AG09309 (cell line): ENCODE data around the gene ADSS2.

Experiments
- DNase-seq: peaks from one replicate; pipeline ENCODE4 v3.0.0-alpha.2; 2010; ENCODE audit warnings: low read depth
- H3K4me3 ChIP-seq: 2 replicates; pipeline ENCODE4 v1.5.1; 2011; ENCODE audit warnings: mild to moderate bottlenecking, low read depth, low read length, moderate library complexity; ENCODE audit not compliant: control insufficient read depth
- TF ChIP-seq, protein P1 (sequence below): IDR thresholded peaks from 2 replicates; pipeline ENCODE4 v1.5.1; 2011; ENCODE audit warnings: mild to moderate bottlenecking, low read depth, low read length, inconsistent platforms; ENCODE audit not compliant: insufficient read depth, control insufficient read depth; ENCODE audit errors: missing control alignments

ADSS2 gene

DNA sequence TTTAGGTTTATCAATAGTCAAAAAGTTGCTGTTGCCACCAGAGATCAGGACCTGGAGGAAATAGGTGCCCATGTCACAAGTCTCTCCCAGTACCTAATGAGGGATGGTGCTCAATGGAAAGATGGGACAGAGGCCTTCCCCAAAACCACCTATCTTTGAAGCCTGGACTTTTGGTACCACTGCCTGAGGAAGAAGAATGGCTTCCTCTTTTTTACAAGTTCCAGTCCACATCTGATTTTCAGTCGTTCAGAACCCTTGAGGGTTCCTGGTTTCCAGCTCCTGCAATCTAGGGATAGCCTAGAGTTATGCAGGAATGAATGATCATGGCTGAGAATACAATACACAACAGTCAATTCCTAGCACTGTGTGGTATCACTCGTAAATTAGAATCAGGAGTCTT, 15.0 kb upstream of the ADSS2 start:
- TF ChIP-seq, protein P1, sequence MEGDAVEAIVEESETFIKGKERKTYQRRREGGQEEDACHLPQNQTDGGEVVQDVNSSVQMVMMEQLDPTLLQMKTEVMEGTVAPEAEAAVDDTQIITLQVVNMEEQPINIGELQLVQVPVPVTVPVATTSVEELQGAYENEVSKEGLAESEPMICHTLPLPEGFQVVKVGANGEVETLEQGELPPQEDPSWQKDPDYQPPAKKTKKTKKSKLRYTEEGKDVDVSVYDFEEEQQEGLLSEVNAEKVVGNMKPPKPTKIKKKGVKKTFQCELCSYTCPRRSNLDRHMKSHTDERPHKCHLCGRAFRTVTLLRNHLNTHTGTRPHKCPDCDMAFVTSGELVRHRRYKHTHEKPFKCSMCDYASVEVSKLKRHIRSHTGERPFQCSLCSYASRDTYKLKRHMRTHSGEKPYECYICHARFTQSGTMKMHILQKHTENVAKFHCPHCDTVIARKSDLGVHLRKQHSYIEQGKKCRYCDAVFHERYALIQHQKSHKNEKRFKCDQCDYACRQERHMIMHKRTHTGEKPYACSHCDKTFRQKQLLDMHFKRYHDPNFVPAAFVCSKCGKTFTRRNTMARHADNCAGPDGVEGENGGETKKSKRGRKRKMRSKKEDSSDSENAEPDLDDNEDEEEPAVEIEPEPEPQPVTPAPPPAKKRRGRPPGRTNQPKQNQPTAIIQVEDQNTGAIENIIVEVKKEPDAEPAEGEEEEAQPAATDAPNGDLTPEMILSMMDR: no peak
- no peak for DNase-seq

DNA sequence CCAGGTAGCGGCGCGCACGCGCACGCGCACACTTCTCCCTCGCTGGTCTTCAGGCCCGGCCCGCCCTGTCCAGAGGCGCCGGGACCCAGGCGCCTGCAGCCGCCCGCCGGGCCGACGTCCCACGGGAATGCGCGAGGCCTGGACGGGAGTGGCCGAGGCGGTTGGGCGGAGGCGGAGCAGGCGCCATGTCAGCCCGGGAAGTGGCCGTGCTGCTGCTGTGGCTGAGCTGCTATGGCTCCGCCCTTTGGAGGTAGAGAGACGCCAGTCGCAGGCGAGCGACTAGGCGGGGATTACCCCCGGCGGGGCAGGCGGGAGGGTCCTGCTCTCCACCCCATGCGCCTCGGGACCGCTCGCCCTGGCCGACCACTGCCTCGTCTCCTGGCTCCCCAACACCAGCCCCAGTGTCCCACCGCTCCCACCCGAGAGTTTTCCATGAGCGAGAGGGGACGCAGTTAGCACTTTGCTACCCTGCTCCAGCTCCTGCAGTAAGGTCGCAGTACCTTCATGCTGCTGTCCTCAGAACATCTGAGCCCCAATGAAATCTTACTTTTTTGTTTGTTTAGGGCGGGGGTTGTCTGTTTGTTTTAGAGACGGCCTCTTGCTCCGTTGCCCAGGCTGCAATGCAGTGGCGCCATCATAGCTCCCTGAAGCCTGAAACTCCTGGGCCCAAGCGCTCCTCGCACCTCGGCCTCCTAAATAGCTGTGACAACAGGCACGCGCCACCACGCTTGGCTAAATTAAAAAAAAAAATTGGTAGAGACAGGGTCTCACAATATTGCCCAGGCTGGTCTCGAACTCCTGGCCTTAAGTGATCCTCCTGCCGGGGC, 9.7 kb upstream of the ADSS2 start, which contains the start of gene CATSPERE:
CATSPERE (plus strand) TSS at position 29 of the 827 bp plus-strand sequence; CDS start at position 186, 157 bp downstream.
- TF ChIP-seq, protein P1: no peak
- peak; percentile 31 for DNase-seq
- peak within 1 kb of the TSS; percentile 44 for H3K4me3 ChIP-seq

More for the DNA sequence above, 15.0 kb upstream of the ADSS2 start:
- H3K4me3 ChIP-seq: no peak overlapping the region

DNA sequence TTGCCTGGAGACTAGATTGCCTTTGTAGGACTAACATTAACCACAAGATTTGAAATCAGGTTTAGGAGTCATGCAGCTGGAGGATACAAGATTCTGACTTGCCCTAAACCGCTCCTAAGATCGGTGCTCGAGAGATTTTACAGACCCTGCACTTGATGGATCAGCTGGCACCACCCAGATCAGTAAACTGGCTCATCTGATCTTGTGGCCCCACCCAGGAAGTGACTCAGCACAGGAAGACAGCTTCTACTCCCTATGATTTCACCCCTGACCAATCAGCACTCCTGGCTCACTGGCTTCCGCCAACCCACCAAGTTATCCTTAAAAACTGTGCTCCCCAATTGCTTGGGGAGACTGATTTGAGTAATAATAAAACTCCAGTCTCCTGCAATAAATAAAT, 8.5 kb upstream of the ADSS2 start:
- DNase-seq: no peak
- TF ChIP-seq, protein P1: no peak

DNA sequence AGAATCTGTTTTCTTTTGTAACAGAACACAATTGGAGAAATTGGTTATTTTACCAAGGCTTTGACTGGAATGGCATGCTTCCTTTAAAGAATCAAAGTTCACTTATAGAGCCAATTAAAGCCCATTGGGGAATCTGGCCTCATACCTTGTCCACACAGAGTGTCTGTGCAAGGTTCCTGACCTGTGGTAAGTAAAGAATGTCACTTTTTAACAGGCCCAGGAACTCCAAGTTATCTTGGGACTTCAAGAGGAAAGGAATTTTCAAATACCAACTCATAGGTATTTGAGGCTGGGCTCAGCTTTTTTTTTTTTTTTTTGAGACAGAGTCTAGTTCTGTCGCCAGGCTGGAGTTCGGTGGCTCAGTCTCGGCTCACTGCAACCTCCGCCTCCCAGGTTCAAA, 7.1 kb upstream of the ADSS2 start:
- TF ChIP-seq, protein P1: no peak
- no peak for DNase-seq
- H3K4me3 ChIP-seq: no peak overlapping the region

More for the DNA sequence above, 8.5 kb upstream of the ADSS2 start:
- no peak overlapping the region for H3K4me3 ChIP-seq

DNA sequence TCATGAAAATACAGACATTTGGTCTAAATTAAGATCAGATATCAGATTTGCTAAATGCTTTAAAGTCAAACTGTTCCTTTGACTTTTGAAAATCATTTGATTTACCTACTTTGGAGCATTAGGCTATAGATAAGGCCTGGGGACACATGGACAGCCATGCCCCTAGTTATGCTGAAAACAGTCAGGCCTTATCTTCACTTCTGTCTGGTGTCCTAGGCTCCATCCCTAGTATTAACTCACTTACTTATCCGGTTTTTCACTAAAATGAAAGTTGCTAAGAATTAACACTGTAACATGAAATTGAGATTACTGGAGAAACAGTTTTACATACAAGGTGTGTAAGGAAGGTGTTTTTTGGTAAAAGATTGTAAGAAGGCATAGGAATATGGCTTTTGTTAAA, 4.9 kb upstream of the ADSS2 start:
- TF ChIP-seq, protein P1: no peak
- DNase-seq: no peak

DNA sequence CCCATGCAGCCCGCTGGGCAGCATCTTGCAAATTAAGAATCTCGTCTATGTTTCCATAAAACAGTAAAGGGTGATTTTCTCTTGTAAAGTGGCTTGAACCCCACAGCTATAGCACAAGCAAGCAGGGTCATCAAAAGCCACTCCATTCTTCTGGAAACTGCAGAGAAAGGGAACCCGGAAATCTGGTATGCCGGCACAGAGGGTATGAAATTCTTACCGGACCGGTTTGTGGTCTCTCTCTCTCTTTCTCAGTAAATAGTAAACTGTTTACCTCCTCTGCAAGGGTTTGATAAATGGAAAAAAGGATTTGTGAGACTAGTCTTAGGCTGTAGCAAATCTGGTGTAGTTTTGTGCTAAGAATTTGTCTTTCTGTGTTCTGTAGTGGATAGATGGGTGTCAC, 2.7 kb upstream of the ADSS2 start:
- DNase-seq: no peak
- TF ChIP-seq, protein P1: no peak
- no peak overlapping the region for H3K4me3 ChIP-seq

More for the DNA sequence above, 4.9 kb upstream of the ADSS2 start:
- no peak overlapping the region for H3K4me3 ChIP-seq
